Measurements from ENCODE around the gene IFNGR2.

GRCh38 chr21:33396436-33396835 is 6.8 kb upstream of the IFNGR2 start:
- TF ChIP-seq, protein P1, sequence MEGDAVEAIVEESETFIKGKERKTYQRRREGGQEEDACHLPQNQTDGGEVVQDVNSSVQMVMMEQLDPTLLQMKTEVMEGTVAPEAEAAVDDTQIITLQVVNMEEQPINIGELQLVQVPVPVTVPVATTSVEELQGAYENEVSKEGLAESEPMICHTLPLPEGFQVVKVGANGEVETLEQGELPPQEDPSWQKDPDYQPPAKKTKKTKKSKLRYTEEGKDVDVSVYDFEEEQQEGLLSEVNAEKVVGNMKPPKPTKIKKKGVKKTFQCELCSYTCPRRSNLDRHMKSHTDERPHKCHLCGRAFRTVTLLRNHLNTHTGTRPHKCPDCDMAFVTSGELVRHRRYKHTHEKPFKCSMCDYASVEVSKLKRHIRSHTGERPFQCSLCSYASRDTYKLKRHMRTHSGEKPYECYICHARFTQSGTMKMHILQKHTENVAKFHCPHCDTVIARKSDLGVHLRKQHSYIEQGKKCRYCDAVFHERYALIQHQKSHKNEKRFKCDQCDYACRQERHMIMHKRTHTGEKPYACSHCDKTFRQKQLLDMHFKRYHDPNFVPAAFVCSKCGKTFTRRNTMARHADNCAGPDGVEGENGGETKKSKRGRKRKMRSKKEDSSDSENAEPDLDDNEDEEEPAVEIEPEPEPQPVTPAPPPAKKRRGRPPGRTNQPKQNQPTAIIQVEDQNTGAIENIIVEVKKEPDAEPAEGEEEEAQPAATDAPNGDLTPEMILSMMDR (IDR thresholded peaks at IDR 0.05) = no peak
- TF ChIP-seq POLR2AphosphoS5 (IDR thresholded peaks at IDR 0.05) = no peak
